GM18858 (cell line): Measurements from ENCODE around the gene RAI1.
A peak's percentile ranks its signal among the peaks of the same experiment; 100 is the strongest.
"Not testable (repeated sequence)": the region's sequence is repeated elsewhere in the genome, so short reads cannot be mapped to it uniquely, and the experiment has no call there.

Experiments
- ATAC-seq: cut with Tn5 transposase; IDR thresholded peaks from one replicate; pipeline ENCODE4 v1.9.1; 2021; ENCODE audit not compliant: unreplicated experiment

Gene RAI1, protein sequence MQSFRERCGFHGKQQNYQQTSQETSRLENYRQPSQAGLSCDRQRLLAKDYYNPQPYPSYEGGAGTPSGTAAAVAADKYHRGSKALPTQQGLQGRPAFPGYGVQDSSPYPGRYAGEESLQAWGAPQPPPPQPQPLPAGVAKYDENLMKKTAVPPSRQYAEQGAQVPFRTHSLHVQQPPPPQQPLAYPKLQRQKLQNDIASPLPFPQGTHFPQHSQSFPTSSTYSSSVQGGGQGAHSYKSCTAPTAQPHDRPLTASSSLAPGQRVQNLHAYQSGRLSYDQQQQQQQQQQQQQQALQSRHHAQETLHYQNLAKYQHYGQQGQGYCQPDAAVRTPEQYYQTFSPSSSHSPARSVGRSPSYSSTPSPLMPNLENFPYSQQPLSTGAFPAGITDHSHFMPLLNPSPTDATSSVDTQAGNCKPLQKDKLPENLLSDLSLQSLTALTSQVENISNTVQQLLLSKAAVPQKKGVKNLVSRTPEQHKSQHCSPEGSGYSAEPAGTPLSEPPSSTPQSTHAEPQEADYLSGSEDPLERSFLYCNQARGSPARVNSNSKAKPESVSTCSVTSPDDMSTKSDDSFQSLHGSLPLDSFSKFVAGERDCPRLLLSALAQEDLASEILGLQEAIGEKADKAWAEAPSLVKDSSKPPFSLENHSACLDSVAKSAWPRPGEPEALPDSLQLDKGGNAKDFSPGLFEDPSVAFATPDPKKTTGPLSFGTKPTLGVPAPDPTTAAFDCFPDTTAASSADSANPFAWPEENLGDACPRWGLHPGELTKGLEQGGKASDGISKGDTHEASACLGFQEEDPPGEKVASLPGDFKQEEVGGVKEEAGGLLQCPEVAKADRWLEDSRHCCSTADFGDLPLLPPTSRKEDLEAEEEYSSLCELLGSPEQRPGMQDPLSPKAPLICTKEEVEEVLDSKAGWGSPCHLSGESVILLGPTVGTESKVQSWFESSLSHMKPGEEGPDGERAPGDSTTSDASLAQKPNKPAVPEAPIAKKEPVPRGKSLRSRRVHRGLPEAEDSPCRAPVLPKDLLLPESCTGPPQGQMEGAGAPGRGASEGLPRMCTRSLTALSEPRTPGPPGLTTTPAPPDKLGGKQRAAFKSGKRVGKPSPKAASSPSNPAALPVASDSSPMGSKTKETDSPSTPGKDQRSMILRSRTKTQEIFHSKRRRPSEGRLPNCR (N-terminal part only)

DNA sequence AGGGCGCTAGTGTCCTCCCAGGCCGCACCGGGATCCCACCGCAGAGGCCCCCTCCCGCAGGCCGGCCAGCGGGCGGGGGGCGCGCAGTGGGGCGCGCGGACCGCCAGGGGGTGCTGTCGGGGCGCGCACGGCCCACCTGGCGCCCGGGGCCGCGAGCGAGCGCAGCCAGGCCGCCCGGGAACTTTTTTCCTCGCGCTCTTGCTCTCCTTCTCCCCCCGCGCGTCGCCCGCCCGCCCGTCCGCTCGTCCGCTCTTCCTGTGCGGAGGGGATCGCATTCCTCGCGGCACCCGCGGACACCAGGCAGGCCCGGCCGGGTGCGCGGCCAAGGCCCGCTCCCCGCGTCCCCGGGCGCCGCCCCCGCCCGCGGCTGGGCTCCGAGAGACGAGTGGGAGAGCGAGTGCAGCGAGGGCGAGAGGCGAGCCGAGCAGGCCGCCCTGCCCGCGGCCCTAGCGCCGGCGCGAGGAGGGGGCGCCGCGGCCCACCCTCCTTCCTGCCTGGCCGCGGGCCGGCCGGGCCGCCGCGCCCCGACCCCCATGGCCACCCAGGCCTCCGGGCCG is at the start of gene RAI1:
RAI1 (plus strand) TSS at position 272 of the 557 bp plus-strand sequence. CDS start 111,491 bp downstream, outside the sequence.
- ATAC-seq: peak; percentile 35

DNA sequence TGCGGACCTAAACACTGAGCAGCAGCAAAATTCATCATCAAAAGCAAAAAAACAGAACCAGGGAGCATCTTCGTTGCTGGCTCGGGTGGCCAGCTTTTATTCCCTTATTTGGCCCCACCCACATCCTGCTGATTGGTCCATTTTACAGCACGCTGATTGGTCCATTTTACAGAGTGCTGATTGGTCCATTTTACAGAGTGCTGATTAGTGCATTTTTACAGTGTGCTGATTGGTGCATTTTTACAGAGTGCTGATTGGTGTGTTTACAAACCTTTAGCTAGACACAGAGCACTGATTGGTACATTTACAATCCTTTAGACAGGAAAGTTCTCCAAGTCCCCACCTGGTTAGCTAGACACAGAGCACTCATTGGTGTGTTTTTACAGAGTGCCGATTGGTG is 48.6 kb upstream of the RAI1 start:
- not testable (repeated sequence) for ATAC-seq

DNA sequence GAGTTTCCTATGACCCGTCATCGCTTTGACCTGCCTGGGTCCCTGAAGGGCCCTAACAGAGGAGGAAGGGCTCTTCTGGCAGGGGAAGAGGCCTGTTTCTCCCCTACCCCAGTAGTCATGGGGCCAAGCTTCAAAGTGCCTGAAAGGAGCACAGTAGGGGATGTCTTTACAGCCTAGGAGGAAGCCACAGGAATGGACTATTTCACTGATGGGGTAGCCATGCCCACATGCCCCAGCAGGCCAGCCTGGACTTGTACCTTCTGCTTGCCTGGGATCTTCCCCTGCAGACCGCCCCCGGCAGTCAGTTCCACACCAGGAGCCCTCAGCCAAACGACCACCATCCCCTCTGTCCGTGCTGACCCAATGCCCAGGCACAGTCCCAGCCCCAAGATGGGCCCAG is 47.9 kb upstream of the RAI1 start:
- ATAC-seq: no peak

DNA sequence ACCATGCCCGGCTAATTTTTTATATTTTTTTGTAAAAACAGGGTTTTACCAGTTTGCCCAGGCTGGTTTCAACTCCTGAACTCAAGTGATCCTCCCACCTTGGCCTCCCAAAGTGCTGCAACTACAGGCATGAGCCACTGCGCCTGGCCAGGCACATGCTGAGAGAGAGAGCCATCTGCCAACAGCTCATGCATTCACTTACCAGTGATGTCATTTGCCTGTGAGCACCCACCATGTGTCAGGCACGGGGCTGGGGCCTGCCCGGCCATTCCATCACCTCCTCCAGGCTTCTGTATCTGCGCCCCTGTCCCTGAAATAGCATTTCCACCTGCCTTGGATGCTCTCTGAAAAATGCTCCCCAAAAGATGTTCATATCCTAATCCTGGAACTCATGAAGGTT is 46.1 kb upstream of the RAI1 start:
- no peak for ATAC-seq

DNA sequence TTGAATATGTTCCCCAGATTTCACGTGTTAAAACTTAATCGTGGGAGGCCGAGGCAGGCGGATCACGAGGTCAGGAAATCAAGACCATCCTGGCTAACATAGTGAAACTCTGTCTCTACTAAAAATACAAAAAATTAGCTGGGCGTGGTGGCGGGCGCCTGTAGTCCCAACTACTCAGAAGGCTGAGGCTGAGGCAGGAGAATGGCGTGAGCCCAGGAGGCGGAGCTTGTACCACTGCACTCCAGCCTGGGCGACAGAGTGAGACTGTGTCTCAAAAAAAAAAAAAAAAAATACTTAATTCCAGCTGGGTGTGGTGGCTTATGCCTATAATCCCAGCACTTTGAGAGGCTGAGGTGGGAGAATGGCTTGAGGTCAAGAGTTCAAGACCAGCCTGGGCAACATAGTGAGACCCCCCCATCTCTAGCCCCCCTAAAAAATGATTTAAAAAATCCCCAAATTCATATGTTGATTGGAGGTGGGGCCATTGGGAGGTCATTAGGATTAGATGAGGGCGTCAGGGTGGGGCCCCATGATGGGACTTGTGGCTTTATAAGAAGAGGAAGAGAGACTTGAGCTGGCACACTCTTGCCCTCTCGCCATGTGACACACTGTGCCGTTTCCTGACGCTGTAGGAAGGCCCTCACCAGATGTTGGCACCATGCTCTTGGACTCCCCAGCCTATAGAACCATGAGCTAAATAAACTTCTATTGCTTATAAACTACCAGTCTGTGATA is 45.6 kb upstream of the RAI1 start:
- ATAC-seq: not testable (repeated sequence)

DNA sequence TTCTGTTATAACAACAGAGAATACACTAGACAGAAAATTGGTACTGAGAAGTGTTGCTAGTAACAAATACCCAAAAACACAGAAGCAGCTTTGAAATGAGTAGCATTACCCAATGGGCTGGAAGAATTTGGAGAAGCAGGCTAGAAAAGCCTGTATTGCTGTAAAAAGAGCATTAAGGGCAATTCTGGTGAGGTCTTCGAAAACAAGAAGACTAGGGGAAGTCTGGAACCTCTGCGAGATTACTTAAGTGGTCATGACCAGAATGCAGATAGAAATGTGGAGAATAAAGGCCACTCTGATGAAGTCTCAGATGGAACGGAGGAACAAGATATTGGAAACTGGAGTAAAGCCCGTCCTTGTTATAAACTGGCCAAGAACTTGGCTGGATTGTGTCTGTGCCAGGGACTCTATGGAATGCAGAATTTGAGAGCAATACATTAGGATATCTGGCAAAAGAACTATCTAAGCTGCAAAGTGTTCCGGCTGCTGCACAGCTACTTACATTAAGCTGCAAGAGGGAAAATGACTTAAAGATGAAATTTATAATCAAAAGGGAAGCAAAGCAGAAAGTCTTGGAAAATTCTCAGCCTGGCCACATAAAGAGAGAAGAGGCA is 44.9 kb upstream of the RAI1 start:
- no peak for ATAC-seq

DNA sequence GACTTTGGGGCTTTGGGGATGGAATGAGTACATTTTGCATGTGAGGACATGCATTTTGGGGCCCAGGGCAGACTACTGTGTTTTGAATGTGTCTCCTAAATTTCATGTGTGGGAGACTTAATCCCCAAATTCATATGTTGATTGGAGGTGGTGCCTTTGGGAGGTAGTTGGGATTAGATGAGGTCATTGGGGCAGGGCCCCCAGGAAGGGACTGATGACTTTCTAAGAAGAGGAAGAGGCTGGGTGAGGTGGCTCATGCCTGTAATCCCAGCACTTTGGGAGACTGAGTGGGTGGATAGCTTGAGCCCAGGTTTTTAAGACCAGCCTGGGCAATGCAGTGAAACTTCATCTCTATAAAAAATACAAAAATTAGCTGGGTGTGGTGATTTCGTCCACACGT is 42.8 kb upstream of the RAI1 start:
- ATAC-seq: no peak

DNA sequence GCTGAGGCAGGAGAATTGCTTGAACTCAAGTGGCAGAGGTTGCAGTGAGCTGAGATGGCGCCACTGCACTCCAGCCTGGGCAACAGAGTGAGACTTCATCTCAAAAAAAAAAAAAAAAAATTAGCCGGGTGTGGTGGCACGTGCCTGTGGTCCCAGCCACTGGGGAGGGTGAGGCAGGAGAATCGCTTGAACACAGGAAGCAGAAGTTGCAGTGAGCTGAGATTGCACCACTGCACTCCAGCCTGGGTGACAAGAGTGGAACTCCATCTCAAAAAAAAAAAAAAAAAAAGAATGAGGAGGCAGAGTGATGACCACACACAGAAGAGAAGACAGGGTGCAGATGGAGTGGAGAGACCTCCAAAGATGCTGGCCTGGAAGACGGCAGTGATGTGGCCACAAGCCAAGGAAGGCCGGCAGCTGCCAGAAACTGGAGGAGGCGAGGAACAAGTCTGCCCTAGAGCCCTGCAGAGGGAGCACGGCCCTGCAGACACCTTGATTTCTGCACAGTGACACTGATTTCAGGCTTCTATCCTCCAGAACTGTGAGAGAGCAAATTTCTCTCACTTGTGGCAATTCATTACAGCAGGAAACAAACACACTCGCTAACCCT is 41.5 kb upstream of the RAI1 start:
- ATAC-seq: not testable (repeated sequence)

DNA sequence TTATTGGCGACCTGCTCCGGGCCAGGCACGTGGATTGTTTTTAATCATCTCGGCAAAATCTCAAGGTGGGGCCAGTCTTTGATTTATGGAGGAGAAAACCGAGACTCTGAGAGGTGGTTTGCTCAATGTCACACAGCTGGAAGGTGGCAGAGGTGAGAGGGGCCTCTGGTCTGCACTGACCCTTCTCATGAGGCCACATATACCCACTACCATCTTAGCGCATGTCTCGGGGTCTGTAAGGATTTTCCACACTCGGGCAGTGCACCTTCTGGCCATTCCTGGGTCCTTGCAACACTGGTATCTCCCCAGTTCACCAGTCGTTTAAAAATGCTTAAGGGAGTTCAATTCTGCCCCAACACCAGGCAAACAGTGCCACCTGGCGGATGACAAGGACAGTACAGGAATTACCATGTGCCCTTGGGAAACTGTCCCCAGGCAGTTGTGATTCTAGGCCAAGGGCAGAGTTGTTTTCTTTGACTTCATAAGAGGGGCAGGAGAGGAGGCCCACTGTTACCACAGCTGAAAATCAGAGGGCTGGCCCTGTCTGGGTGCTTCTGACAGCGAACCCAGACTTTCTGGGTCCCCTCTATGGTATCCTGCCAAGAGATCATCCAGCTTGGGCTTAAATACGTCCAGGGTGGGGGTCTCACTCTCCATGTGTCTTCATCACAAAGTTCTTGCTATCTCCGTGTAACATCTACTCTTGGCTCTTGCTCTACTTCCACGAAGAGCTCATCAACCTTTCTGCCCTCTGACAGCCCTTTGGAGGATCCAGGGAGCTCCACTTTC is 39.4 kb upstream of the RAI1 start:
- no peak for ATAC-seq

DNA sequence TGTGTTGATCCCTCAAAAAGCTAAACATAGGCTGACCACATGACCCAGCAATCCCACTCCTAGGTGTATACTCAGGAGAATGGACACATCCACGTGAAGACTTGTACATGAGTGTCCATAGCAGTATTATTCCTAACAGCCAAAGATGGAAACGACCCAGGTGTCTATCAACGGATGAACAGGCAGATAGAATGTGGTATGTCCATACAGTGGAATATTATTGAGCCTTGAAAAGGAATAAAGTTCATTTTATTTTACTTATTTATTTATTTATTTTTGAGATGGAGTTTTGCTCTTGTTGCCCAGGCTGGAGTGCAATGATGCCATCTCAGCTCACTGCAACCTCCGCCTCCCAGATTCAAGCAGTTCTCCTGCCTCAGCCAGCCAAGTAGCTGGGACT is 36.1 kb upstream of the RAI1 start:
- not testable (repeated sequence) for ATAC-seq

DNA sequence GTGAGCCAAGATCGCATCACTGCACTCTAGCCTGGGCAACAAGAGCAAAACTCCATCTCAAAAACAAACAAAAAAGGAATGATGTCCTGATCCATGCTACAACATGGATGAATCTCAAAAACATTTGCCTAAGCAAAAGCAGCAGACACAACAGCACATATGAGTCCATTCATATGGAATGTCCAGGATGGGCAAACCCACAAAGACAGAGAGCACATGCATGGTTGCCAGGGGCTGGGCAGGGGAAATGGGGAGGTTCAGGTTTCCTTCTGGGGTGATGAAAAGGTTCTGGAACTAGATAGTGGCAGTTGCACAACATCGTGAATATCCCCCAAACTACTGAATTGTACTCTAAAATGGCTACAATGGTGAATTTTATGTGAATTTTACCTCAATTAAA is 35.3 kb upstream of the RAI1 start:
- no peak for ATAC-seq

DNA sequence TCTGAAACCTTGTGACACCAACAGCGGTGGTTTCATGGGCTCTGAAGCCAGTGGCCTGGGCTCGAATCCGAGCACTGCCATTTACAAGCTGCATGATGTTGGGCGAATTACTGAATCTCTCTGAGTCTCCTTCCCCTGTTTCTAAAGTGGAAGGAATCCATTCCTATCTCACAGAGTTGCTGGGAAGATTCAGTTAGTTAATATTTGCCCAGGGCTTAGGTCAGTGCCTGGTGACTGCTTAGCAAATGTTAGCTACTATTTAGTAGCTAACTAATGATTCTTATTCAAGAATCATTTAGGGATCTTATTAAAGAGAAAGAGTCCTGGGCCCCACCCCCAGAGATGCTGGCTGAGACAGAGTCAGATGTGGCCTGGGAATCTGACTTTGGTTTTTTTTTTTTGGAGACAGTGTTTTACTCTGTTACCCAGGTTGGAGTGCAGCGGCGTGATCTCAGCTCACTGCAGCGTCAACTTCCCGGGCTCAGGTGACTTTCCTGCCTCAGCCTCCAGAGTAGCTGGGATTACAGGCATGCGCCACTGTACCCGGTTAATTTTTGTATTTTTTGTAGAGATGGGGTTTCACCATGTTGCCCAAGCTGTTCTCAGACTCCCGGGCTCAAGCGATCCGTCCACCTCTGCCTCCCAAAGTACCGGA is 33.6 kb upstream of the RAI1 start:
- no peak for ATAC-seq

DNA sequence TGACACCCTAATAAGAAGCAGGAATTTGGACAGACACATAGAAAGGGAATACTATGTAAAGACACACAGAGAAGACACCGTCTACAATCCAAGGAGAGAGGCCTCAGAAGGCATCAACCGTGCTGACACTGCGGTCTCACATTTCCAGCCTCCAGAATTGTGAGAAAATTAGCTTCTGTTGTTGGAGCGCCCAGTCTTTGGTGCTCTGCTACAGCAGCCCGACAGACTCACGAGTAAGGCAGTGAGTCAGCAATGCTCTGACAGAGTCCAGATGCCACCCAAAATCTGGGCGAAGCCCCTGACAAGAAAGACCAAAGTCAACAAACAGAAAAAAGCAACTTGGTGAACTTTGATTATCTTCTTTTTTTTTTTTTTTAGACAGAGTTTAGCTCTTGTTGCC is 32.5 kb upstream of the RAI1 start:
- no peak for ATAC-seq

DNA sequence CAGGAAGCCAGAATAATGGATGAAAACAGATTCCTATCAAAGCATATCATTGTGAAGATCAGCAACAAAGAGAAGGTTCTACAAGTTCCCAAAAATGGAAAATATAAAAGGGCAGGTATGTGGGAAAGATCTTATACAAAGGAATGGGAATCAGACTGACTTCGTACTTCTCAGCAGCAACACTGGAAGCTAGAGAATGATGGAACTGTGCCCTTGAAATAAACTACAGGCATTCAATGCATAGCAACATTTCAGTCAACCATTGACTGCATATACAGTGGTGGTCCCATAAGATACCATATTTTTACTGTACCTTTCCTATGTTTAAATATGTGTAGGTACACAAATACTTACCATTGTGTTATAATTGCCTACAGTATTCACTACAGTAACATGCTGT is 30.3 kb upstream of the RAI1 start:
- ATAC-seq: no peak

DNA sequence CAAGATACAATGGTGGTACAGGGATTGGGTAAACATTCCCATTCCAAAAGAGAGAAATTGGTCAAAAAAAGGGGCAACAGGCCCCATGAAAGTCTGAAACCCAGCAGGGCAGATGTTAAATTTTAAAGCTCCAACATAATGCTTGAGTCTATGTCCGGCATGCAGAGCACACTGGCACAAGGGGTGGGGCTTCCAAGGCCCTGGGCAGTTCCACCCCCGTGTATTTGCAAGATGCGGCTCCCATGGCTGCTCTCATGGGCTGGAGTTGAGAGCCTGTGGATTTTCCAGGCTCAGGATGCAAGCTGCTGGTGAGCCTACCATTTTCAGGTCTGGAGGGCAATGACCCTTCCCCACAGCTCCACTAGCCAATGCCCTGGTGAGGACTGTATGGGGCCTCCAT is 27.9 kb upstream of the RAI1 start:
- ATAC-seq: no peak

DNA sequence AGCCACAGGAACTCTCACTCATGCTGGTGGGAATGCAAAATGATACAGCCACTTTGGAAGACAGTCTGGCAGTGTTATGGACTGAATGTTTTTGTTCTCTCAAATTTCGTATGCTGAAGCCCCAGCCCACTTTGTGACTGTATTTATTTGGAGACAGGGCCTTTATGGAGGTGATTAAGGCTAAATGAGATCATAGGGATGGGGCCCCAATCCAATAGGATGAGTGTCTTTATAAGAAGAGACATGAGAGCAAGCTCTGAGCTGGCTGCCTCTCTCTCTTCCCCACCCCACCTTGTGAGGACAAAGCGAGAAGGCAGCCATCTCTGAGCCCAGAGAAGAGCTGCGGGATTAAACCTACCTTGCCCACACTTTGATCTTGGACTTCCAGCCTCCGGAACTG is 21.9 kb upstream of the RAI1 start:
- no peak for ATAC-seq

DNA sequence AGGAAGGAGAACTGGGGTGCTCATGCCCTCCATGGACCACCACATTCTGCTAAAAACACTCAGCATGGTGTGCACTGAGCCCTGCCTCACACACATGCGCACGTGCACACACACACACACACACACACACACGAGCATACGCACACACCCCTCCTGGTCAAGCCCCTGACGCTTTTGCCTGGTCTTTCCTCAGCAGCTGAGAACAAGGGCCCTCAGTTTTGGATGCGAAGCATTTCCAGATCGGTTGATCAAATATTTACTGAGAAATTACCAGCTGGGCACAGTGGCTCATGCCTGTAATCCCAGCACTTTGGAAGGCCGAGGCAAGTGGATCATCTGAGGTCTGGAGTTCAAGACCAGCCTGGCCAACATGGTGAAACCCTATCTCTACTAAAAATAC is 20.1 kb upstream of the RAI1 start:
- no peak for ATAC-seq

DNA sequence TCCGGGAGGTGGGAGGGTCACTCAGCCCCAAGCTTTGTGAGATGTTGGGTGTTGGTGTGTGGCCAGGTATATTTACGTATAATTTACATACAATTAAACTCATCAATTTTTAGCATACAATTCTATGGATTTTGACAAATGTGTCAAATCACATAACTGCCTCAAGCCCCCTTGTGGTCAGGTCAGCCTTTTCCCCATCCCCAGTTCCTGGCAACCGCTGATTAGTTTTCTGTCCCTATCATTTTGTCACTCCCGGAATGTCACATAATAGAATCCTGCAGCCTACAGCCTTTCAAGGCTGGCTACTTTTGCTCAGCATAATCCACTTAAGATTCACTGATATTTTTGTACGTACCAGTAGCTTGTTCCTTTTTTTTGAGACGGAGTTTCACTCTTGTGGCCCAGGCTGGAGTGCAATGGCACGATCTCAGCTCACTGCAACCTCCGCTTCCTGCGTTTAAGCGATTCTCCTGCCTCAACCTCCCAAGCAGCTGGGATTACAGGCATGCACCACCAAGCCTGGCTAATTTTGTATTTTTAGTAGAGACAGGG is 19.3 kb upstream of the RAI1 start:
- no peak for ATAC-seq
